Tibial nerve (tissue), 4 donors: ENCODE data around the gene TMEM131L. TPM values are rescaled to one million over a fixed set of nuclear protein-coding genes. Genes with fewer than 3 reads are reported as not detected.
"Not testable (repeated sequence)": the region's sequence is repeated elsewhere in the genome, so short reads cannot be mapped to it uniquely, and the experiment has no call there.

Source experiments
- DNase-seq, 2 donors: peaks; one replicate each; pipeline ENCODE4 v3.0.0-alpha.2; 2019; ENCODE audit warnings: low spot score in 2 of 2
- H3K27ac ChIP-seq, 4 donors: fragments of 200-600 bp; sonication (generic) in 3 of 4; one replicate each; pipeline ENCODE4 v1.5.1; 2017 to 2019; ENCODE audit warnings: mild to moderate bottlenecking in 1 of 4
- H3K27me3 ChIP-seq, 2 donors: fragments of 200-600 bp; sonication (generic) in 1 of 2; one replicate each; pipeline versions ENCODE4 v1.5.1 to v1.6.0; 2017 to 2019
- H3K36me3 ChIP-seq, 3 donors: fragments of 200-600 bp; sonication (generic); one replicate each; pipeline ENCODE4 v1.5.1; 2018 to 2019
- H3K4me1 ChIP-seq, 4 donors: fragments of 200-600 bp; sonication (generic) in 3 of 4; one replicate each; pipeline ENCODE4 v1.5.1; 2017 to 2019
- H3K4me3 ChIP-seq, 4 donors: fragments of 200-600 bp; sonication (generic) in 3 of 4; one replicate each; pipeline ENCODE4 v1.5.1; 2017 to 2019; ENCODE audit warnings: mild to moderate bottlenecking in 1 of 4, moderate library complexity in 1 of 4
- H3K9me3 ChIP-seq, 4 donors: fragments of 200-600 bp; sonication (generic) in 3 of 4; one replicate each; pipeline ENCODE4 v1.5.1; 2017 to 2019
- CTCF ChIP-seq, 5 experiments: fragments of 200-600 bp in 3 of 5; fragments of 450-650 bp in 2 of 5; sonication (generic) in 3 of 5; IDR thresholded peaks; one replicate each; pipeline ENCODE4 v1.5.1; 2016 to 2019; ENCODE audit warnings: antibody characterized with exemption in 5 of 5, mild to moderate bottlenecking in 3 of 5, moderate library complexity in 2 of 5
- EP300 ChIP-seq, 2 donors: sonication (generic); formaldehyde crosslinking; IDR thresholded peaks; one replicate each; pipeline ENCODE4 v1.6.1; 2017; ENCODE audit warnings: antibody characterized with exemption in 2 of 2, mild to moderate bottlenecking in 1 of 2
- POLR2A ChIP-seq, 2 donors: fragments of 450-650 bp; IDR thresholded peaks; one replicate each; pipeline ENCODE4 v1.6.1; 2017; ENCODE audit warnings: antibody characterized with exemption in 2 of 2, mild to moderate bottlenecking in 2 of 2, moderate library complexity in 2 of 2
- WGBS, 2 donors: methylation state at CpG; one replicate each; pipeline ENCODE4 v1.1.5; 2018; 5-methylcytosine and 5-hydroxymethylcytosine counted together
- total RNA-seq, 4 donors: library from RNA; depleted of rRNA; stranded (reverse); fragments of >200 nt; gene quantifications; one replicate each; pipeline ENCODE4 v1.1.0, GENCODE V29; 2016

TMEM131L gene
- total RNA-seq, 4 donors from 2014 or later, result 8.7 to 19.9 (median 12.1) TPM

GRCh38 chr4:153566631-153567150 lies 100.5 kb downstream of the TMEM131L start:
- Histone ChIP-seq H3K36me3 (no peaks in the 10 kb centered on the region), H3K27me3 (no peaks in the 10 kb centered on the region), H3K4me3 (no peak overlapping the region), H3K27ac (no peak overlapping the region), H3K9me3 (no peaks in the 10 kb centered on the region), H3K4me1 (peaks cover 0 to 11% (median 0%) of the 10 kb centered on the region in 4 donors)
- 87 to 92% methylated on average over 8 of the region's 8 CpGs for WGBS, 2 donors
- TF ChIP-seq EP300 (IDR thresholded peaks at IDR 0.05), result no peak
- no peak for TF ChIP-seq CTCF (IDR thresholded peaks at IDR 0.05)
- DNase-seq, result no peak

- H3K36me3 ChIP-seq, H3K4me3 ChIP-seq: not testable (repeated sequence)
- WGBS, 2 donors, result 91 to 98% methylated on average over 3 of the region's 3 CpGs
Measured at GRCh38 chr4:153567660-153568059, 101.5 kb downstream of the TMEM131L start.

GRCh38 chr4:153570228-153570973 lies 104.2 kb downstream of the TMEM131L start:
- TF ChIP-seq POLR2A (IDR thresholded peaks at IDR 0.05) (no peak), EP300 (IDR thresholded peaks at IDR 0.05) (no peak), CTCF (IDR thresholded peaks at IDR 0.05) (no peak)
- 90% methylated on average over 12 of the region's 12 CpGs for WGBS, 2 donors
- no peaks in the 10 kb centered on the region for H3K27me3 ChIP-seq
- no peak for DNase-seq
- H3K27ac ChIP-seq, result no peak overlapping the region
- no peaks in the 10 kb centered on the region for H3K9me3 ChIP-seq
- no peak overlapping the region for H3K4me3 ChIP-seq
- H3K4me1 ChIP-seq, result peaks cover 0 to 4% (median 0%) of the 10 kb centered on the region in 4 donors
- no peaks in the 10 kb centered on the region for H3K36me3 ChIP-seq

More at GRCh38 chr4:153567660-153568059, 101.5 kb downstream of the TMEM131L start:
- not testable (repeated sequence) for H3K27ac ChIP-seq, H3K9me3 ChIP-seq, H3K27me3 ChIP-seq, DNase-seq
- peaks cover 0 to 11% (median 0%) of the 10 kb centered on the region in 4 donors for H3K4me1 ChIP-seq

GRCh38 chr4:153571006-153571545 lies 104.9 kb downstream of the TMEM131L start:
- DNase-seq, result no peak
- WGBS, 2 donors, result 84 to 85% methylated on average over 4 of the region's 4 CpGs
- Histone ChIP-seq H3K27ac (no peak overlapping the region), H3K27me3 (no peaks in the 10 kb centered on the region), H3K4me3 (no peak overlapping the region), H3K36me3 (no peaks in the 10 kb centered on the region), H3K4me1 (peaks cover 0 to 5% (median 0%) of the 10 kb centered on the region in 4 donors), H3K9me3 (no peaks in the 10 kb centered on the region)
- TF ChIP-seq CTCF (IDR thresholded peaks at IDR 0.05) (no peak), POLR2A (IDR thresholded peaks at IDR 0.05) (no peak), EP300 (IDR thresholded peaks at IDR 0.05) (no peak)

GRCh38 chr4:153572609-153573008 lies 106.4 kb downstream of the TMEM131L start:
- H3K27me3 ChIP-seq, result no peaks in the 10 kb centered on the region
- TF ChIP-seq EP300 (IDR thresholded peaks at IDR 0.05) (no peak), CTCF (IDR thresholded peaks at IDR 0.05) (no peak)
- H3K9me3 ChIP-seq, result no peaks in the 10 kb centered on the region
- DNase-seq, result no peak
- H3K36me3 ChIP-seq, result no peaks in the 10 kb centered on the region
- 93 to 97% methylated on average over 3 of the region's 3 CpGs for WGBS, 2 donors
- H3K4me3 ChIP-seq, result no peak overlapping the region
- no peak overlapping the region for H3K27ac ChIP-seq
- H3K4me1 ChIP-seq, result peaks cover 0 to 8% (median 0%) of the 10 kb centered on the region in 4 donors
